Suppressor macrophage (primary cell): ENCODE results near the gene PHF2.

ENCODE experiments used
- DNase-seq, 4 experiments: peaks; one replicate each; pipeline ENCODE4 v3.0.0-alpha.2; 2020 to 2022
- total RNA-seq, 17 experiments: gene quantifications; one replicate each; lab custom pipeline; 2026; ENCODE audit warnings: mixed read lengths in 6 of 17, inconsistent platforms in 3 of 17; lab: John Stamatoyannopoulos, UW

The PHF2 gene
- total RNA-seq: 24.9 to 47.6 (median 35.0) reads per million in 17 experiments

GRCh38 chr9:93576258-93577077 is at the start of gene PHF2:
PHF2 (plus strand) TSS chr9:93576584; CDS start chr9:93576774, 190 bp downstream.
- DNase-seq: peak; percentile 25 to 71 (median 52)

DNA sequence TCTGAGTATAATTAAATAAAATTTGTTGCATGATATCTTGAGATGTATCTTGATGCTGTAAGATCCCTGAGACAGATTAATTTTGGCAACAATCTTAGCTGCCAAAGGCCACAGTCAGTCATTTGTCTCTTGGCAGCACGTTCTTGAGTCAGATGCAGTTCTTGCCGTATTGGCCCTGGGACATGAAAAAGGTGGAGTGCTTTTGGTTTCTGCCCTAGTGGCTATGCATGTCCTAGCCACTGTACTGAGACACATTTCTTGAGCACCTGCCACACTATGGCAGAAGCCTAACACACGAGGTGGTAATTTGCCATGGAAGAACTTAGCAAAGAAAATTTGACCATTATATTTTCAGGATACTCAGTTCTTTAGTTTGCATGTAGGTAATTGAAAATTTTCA is 45.0 kb upstream of the PHF2 start:
- no peak for DNase-seq

- DNase-seq: no peak
Observed at GRCh38 chr9:93532141-93532540, 44.2 kb upstream of the PHF2 start.

DNA sequence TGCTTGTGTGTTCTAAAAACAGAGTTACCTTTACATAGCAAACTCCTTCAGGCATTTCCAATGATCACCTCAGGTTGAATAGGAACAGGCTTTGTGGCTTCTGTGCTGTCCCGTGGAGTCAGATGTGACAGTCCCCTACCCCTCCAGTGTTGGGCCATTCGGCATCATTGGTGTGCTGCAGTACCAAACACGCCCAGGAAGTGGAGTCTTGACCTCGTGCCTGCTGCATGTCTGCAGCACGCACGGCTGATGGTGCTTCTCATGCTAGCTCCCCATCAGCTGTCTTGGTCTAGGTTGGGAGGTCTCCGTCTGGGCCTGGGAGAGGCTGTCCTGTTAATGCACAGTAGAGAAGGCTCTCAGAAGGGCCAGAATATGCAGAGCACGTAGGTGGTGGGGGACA is 42.5 kb upstream of the PHF2 start:
- DNase-seq: no peak

DNA sequence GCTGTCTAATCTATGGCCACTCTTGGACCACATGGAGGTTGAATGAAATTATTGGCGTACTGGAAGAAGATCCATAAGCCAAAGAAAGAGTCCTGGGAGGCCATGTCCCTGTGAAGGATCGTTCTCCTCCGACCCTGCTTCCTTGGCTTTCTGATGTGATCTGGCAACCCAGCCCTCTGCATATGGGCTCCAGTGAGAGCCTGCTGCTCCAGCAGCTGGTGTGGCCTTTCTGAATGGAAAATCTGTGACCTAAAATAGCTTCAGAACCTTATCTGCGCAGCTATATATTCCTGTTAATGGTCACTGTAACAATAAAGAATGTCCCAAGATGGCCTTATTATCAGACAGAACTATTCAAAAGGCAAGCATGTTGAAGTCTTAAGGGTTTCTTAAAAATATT is 40.2 kb upstream of the PHF2 start:
- DNase-seq: no peak

DNA sequence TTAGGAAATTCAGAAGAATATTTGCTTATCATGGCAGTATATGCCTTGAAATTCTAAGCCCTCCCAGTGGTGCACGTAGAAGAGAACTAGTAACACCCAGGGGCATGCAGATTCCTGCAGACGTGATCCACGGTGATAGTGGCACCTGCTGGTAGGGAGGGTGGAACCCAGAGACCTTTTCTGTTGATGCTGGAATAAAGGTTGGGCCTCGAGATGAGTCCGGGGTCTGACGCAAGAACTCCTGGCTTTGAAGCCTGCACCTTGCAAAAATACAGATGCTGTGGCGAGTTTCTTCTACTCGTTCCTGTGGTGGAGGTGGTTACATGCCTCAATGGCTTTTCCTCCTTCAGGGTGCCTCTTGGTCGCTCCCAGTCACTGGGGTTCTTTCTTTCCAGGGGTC is 39.5 kb upstream of the PHF2 start:
- DNase-seq: no peak

DNA sequence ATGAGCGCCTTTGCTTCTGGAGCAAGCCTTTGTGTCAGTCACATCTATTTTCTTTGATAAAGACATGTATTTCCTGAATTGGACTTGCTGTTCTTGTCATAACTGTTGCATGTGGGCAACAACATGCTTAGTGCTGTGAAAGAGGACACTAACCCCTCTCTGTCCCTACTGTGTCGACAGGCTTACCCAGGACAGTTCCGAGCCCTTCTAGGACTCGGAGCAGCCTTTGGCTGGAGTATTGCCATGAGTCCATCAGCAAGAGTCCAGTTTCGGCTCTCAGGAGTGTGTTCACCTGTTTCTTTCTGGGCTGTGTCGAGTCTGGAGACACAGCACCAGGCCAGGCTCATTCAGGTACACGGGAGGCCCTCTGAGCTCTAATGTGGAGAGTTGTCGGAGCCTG is 36.1 kb upstream of the PHF2 start:
- DNase-seq: no peak

GRCh38 chr9:93541005-93541404 is 35.4 kb upstream of the PHF2 start:
- no peak for DNase-seq

GRCh38 chr9:93541581-93542349 is 34.6 kb upstream of the PHF2 start:
- DNase-seq: no peak

DNA sequence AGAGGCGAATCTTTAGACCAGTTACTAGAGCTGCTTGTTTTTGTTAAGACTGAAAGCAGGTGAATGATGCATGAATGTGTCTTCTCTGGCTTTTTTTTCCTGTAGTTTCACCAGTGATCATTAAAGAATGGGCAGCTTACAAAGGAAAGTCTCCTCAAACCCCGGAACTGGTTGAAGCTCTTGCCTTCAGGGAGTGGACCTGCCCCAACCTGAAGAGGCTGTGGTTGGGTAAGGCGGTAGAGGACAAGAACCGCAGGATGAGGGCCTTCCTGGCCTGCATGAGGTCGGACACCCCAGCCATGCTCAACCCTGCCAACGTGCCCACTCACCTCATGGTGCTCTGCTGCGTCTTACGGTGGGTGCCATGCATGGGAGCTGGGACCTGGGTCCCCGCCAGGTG is 33.3 kb upstream of the PHF2 start:
- DNase-seq: no peak

GRCh38 chr9:93546356-93546755 is 30.0 kb upstream of the PHF2 start:
- DNase-seq: no peak

DNA sequence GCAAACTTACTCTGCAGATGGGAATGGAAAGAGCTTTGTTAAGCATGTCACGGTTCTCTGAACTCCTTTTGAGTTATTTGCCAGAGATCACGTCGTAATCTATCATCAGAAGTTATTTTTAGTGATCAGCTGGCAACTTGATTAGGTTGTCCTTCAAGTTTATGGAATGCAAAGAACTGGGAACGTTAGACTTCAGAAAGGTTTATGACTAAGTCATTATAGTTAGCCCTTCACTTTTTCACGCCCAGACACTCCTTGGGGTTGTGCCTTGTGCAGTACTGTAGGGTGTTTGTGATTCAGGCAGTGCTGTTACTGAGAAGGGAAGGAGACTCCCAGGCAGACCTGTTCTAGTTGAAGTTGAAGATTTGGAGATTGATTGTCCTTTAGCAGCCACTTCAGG is 26.8 kb upstream of the PHF2 start:
- no peak for DNase-seq

GRCh38 chr9:93552923-93553322 is 23.5 kb upstream of the PHF2 start:
- DNase-seq: peak in 1 of 4 experiments; percentile 12

- no peak for DNase-seq
Observed at GRCh38 chr9:93555370-93555769, 21.0 kb upstream of the PHF2 start.

GRCh38 chr9:93557366-93558137 is 18.8 kb upstream of the PHF2 start:
- DNase-seq: no peak

DNA sequence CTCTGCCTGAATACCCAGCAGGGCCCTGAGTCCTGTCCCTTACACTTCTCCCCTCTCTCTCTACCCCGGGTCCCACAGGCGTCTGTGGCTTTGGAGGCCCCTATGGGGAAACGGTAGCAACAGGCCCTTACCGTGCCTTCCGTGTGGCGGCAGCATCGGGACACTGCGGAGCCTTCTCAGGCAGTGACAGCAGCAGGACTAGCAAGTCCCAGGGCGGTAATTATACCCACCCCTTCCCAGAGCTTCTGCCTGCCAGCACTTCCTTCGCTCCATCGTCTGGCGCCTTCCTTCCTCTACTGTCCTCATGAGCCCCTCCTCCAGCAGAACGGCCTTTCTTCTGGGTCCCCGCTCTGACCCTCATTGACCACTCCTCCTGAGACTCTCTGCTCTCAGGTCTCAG is 17.9 kb upstream of the PHF2 start:
- no peak for DNase-seq

DNA sequence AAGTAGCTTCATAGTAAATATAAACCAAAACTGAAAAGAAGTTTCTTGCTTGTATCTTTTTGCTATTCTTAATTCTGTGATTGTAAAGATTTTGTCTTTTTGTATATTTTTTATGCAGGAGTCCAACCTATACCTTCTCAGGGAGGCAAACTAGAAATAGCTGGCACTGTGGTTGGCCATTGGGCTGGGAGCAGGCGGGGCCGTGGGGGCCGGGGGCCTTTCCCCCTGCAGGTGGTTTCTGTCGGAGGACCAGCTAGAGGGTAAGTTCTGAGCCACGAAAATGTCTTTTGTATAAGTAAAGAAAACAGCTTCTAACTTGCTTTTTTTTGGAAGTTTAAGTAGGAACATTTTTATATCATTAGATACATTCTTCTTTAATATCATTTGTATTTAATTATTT is 15.4 kb upstream of the PHF2 start:
- no peak for DNase-seq

GRCh38 chr9:93562157-93562556 is 14.2 kb upstream of the PHF2 start:
- no peak for DNase-seq

DNA sequence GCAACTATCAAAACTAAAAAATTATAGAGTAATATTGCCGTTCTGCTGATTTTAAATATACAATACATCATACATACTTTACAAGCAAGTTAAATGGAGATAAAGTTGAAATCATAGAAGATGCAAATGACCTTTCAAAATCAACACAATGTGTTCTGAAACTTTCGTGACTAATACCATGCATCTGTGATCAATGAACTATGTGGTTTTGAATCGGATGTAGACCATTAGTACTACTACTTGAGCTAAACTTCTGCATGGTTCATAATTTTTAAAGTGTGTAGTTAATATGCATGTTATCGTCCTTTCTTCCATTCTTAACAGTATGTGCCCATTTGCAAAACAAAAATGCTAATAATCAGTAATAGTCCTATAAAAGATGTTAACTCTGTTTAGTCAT is 11.3 kb upstream of the PHF2 start:
- DNase-seq: no peak

DNA sequence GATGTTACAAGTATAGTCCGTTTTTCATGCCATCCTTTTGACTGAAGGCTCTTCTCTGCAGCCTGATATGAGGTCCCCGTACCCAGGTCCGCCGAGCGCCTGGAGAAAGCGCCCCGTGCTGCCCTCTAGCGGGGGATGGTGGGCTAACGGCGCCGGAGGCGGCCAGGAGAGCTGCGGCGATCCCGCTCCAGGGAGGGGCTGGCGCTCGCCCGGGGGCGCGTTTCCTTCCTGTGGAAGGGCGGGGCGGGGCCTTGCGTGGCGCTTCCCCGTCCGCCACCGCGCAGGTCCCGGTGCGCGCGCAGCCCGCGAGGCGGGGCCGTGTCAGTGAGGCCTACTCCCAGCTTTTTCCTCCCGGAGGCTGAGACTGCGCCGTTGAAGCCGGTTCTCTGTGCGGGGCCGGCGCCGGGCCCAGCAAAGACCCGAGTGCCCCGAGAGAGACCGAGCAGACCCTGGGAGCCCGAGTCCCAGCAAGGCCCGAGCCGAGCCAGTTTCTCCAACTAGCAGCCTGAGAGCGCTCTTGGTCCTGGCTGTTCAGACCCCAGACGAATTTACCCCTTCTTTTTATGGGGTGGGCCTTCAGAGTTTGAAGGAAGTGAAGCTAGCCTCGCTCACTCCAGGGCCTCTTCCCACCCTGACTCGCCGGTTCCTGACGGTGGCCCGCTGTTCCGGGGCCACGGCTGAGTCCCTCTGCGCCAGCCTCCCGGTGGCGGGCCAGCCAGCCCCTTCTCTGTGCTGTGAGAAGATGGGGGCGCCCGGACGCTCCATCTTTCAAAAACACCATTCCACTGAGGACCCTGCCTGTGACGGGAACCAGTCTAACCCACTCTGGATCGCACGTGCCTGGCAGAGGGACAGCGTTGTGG is 9.7 kb upstream of the PHF2 start:
- DNase-seq: peak; percentile 98 to 100 (median 100)

DNA sequence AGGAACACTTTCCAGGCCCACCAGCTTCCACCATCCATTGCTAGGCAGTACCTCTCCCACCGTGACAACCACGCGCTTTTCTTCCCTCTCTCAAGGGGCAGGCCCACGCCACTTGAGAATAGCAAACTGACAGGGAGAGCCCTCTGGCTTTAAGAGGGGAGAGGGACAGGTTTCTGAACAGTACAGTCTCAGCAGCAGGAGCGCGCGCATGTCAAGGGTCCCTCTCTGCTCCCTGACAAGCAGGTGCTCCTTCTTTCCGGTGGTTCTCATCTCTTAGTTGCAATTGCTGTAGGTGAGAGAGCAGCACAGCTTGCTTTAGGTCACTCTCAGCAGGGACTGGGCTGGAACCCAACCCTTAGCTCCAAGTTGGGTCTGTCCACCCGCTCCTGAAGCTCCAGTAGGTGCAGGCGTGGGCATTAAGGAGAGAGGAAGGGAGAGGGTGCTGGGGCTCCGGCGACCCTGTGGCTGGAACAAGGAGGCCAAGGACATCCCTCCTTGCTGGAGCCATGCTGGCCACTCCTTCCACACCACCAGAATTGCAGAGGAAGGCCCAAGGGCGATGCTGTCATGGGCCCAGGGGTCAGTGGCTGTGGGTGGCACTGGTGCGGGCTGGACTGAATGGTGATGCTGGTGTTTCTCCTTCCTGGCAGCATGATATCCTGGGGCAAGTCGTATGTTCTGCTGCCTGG is 9.0 kb upstream of the PHF2 start:
- DNase-seq: peak in 3 of 4 experiments; percentile 22 to 41 (median 23)

GRCh38 chr9:93568169-93568568 is 8.2 kb upstream of the PHF2 start:
- no peak for DNase-seq
